Ammon's horn (tissue), 1 donor: Measurements from ENCODE around the gene PTH2.
"Not testable (repeated sequence)": the region's sequence is repeated elsewhere in the genome, so short reads cannot be mapped to it uniquely, and the experiment has no call there.

Experiments
- DNase-seq: peaks from one replicate; pipeline ENCODE4 v3.0.0-alpha.2; 2016; ENCODE audit warnings: low spot score

Gene PTH2

DNA sequence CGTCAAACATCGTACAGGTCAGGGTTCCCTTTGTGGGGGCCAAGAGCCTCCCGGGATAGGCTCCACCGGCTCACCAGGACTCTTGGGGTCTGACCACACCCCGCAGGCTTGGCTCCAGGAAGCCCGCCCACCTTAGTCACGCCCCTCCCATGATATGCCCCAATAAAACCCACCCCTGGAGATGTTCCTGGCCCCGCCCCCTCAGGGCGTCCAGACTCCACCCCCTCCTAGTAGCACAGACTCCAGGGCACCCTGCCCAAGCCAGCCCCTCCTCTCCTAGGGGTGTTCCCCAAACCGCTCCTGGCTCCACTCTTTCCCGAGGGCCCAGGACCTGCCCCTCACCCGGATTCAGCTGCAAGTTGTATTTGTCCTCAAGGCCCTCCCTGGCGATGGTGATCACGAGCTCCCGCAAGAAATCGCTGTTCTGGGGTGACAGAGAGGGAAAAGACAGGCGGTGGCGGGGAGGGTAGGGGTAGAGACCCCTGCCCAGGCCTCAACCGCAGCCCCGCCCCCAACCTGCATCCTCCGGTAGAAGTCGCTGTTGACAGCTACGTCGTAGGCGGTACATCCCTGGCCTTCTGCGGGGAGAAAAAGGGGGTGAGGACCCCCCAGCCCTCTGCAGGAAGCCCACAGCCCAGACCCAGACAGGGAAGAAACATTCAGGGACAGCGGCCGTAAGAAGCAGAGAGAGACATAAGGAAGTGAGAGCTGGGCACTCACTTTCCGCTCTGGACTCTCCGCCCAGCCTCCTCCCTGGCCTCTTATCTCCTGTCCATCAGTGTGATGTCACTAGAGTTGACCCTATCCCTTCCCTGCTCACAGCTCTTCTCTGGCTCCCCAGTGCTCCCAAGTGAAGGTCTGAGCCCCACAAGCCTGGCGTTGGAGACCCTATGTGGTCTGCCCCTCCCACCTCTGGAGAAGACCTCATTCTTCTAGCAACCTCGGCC lies 24.5 kb upstream of the PTH2 start:
- no peak for DNase-seq

- DNase-seq = no peak
These were observed 22.8 kb upstream of the PTH2 start for GRCh38 chr19:49445997-49446396.

DNA sequence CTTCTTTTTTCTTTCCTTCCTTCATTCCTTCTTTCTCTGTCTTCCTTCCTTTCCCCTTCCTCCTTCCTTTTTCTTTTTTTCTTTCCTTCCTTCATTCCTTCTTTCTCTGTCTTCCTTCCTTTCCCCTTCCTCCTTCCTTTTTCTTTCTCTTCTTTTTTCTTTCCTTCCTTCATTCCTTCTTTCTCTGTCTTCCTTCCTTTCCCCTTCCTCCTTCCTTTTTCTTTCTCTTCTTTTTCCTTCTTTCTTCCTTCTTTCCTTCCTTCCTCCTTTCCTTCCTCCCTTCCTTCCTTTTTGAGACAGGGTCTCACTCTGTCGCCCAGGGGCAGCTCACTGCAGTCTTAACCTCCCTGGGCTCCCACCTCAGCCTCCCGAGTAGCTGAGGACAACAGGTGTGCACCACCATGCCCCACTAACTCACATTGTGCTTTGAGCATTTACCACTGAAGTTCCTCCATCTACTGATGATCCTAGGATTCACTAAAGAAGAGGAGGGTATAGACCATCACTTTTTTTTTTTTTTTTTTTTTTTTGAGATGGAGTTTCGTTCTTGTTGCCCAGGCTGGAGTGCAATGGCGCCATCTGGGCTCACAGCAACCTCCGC lies 21.0 kb upstream of the PTH2 start:
- DNase-seq = not testable (repeated sequence)

DNA sequence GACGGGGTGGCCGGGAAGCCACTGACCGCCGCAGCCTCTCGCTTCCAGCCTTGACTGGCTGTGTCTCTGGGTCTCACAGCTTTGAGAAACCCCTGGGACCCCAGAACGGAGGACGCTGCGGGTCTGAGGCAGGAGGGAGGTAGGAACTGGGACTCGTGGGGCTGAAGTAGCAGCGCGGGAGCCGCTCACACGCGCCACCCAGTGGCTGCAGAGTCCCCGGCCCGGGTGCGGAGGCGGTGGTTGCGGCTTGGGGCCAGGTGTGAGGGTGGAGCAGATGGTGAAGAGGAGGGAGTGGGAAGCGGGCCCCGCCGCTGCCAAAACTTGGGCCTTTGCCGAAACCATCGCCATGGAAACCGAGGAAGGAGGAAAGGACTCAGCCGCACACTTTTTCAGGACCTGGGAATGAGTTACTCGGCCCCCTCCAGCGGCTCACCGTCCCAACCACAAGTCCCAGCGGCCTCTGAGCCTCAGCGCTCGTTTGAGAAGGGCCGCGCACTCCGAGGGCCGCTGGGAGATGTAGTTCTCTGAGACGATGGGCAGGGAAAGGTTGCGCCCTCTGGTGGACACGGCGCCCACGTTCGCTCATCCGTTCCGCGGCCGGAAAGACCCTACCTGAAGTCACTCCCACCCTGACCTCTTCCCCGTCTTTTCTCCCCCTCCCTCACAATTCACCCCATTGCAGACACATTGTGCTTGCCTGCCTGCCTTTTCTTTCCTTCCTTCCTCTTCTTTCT lies 20.3 kb upstream of the PTH2 start:
- peak; percentile 98 for DNase-seq

GRCh38 chr19:49442771-49443365 lies 19.6 kb upstream of the PTH2 start:
- no peak for DNase-seq

DNA sequence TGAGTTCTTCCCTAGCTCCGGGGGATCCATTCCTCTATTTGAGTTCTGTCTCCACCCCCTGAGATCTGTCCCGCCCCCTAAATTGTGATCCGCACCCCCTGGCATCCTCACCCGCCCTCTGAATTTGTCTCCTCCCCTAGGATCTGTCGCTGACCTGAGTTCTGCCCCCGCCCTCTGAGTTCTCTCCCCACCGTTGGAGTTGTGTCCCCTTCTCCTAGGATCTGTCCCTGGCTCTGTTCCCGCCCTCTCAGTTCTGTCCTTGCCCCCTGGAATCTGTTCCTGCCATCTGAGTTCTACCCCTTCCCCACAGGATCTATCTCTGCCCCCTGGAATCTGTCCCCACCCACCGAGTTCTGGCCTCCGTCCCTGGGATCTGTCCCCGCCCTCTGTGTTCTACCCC lies 19.1 kb upstream of the PTH2 start:
- DNase-seq = peak; percentile 52

DNA sequence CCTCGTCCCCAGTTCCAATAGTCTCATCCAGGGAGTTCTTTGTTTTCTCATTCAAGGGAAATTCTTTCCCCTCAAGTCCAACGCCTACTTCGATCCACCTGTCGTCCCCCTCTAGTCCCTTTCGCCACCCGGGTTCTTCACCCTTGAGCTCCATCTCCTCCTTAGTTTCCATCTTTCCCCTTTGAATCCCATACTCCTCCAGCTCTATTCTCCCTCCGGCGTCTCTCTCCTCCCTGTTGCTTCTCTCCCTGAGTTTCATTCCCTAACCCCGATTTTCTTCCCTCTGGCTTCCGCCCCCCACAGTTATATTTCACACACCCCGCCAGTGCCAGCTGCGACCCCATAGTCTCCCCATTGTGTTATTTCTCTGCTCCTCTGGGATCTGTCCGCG lies 18.7 kb upstream of the PTH2 start:
- DNase-seq = no peak

DNA sequence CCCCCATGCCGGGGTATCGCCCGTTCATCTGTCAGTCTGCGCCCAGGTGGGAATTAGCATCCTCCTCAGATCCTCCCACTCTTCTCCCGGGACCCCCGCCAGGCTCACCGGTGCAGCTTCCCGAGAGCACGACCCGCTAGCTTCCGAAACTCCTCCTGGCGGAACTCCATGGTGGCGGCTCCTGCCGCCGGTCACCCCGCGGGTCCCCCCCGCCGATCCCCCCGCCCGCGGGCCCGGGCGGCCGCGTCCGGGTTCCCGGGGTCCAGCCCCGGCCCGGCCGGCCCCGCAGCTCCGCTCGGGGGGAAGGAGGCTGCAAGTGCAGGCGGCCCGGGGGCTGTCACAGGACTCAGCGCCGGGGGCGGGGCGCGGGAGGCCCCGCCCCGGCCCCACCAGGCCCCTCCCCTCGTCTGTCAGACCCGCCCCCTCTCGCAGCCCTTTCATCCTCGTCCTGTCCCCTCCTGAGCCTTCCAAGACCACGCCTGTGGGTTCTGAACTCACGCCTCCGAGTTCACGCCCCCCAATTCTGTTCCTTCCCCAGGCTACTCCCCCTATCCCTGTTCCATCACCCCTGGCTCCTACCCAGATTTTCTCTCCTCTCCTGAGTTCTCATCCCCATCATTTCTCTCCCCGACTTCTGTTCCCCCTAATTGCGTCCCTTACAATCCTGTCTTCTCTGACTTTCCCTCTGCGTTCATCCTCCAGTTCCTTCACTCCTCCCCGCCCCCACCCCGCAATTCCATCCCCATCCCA lies 18.1 kb upstream of the PTH2 start, which contains the start of gene SLC17A7:
TSS of gene SLC17A7 (minus strand) at position 318 of the 750 bp plus-strand sequence. CDS start at position 170, 148 bp downstream.
- no peak for DNase-seq

DNA sequence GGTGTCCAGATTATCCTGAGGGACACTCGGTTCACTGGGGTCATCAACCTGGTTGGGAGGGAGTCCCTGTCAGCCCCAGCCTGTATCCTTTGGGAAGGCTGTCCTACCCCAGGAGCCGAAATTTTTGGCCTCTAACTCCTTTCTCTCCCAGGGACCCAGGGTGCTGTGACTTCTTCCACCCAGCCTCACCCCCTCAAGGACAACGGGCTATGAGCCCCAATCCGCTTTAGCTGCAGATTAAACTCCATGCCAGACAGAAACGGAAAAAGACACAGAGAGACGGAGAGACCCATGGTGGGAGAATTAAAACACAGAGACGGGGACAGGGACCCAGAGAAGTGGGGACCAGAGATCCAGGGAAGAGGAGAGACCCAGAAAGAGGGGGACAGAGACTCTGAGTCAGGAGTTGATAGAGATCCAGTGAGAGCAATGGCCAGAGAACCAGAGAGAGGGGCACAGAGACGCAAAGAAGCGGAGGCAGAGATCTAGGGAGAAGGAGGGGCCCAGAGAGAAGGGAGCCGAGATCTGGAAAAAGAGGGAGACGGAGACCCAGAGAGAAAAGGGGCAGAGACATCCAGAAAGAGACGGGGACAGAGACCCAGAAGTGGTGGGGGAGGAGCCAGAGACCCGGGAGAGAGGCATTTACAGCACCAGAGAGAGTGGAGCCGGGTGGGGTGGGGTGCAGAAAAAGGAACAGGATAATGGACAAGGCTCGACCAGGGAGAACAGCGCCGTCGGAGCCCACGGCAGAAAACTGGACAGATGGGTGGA lies 17.4 kb upstream of the PTH2 start:
- DNase-seq = no peak

GRCh38 chr19:49439836-49440235 lies 16.6 kb upstream of the PTH2 start:
- DNase-seq = no peak

DNA sequence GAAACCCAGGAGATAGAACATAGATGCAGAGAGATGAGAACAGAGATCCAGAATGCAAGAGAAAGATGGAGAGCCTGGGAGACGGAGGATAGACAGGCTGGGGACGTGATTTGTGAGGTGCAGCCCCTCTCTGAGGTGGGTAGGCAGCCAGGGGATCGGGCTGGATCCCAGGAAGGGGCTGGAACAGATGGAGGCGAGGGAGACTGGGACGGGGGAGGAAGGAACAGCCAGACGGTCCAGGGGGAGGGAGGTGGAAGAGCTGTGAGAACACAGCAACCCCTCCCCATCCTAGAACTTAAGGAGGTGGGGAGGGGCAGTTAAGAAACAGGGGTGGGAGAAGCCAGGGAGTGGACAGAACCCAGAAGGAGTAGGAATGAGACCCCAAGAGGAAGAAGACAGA lies 15.0 kb upstream of the PTH2 start:
- DNase-seq = peak; percentile 58

DNA sequence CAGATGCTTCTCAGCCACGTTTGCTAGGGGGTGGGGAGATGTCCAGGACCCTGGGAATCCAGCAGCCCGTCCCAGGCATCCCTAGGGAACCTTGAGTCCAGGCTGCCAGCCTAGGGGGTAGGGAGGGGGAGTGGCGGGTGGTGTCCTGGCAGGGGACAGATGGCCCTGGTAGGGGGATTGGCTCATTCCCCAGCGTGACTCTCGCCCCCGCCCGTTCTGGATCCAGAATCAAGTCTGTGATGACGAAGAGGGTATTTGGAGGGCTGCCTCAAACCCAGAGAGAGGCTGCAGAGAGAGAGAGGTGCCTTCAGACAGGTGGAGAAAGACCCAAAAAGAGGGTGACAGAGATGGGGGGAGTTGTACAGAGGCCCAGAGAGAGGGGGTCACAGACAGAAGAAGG lies 14.0 kb upstream of the PTH2 start:
- peak; percentile 62 for DNase-seq

- no peak for DNase-seq
These were observed 13.3 kb upstream of the PTH2 start for GRCh38 chr19:49436381-49437017.

DNA sequence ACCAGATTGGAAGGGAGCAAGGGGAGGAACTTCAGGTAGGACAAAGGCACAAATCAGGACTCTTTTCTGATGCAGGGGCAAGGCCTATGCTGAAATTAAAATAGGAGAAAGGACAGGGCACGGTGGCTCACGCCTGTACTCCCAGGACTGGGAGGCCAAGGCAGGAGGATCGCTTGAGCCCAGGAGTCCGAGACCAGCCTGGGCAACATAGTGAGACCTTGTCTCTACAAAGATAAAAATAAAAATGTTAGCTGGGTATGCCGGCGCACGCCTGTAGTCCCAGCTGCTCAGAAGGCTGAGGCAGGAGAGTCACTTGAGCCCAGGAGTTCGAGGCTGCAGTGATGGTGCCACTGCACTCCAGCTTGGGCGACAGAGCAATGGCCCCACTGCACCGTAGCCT lies 12.4 kb upstream of the PTH2 start:
- no peak for DNase-seq

DNA sequence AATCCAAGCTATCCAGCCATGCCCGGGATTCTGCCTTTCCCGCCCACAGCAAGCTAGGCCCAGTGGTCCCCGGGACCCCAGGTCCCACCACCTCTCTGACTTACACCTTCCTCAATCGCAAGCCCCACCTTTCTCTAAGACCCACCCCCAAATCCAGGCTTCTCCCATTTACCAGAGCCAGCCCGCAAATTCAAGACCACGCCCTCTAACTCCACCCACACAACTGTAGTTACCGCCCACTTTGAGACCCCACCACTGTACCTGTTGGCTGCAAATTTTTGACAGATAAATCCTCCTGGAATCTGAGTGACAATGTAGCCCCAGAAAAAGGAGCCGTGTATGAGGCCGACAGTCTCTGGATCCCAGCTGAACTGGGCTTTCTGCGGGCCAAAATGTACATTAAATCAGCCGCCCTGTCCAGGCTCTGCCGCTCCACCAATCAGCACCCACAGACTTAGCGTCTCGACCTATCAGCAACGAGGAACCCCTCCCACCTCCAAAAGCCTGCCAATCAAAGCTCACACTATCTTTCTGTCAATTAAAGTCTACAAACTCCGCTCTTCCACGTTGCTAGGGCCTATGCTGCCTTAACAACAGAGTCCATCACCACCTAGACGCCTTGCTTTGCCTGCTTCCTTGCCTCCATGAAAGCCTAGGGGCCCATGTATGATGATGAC lies 11.8 kb upstream of the PTH2 start:
- DNase-seq = no peak

DNA sequence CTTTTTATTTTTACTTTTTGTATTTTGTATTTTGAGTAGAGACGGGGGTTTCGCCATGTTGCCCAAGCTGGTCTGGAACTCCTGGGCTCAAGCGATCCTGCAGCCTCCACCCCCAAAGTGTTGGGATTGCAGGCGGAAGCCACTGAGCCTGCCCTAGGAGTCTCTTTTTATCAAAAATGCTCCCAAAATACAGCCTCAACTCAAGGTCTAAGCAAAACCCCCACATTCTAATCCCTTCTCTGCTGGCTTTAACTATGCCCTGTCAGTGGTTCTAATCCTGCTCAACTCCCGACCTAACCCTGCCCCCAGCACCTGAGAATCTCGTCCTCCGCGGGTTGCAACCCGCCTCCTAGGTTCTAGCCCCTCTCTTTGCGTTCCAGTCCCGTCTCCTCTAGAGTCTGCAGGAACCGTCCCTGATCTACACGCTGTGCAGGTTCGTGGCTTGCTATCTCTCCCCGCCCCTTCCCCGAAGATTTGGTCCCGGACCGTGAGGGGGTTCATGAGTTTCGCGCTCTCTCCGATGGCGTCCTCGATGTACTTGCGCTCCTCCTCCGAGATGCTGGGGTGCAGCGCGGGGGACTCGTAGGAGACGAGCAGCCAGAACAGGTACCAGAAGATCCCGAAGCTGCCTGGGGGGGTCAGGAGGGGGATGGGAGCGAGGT lies 10.1 kb upstream of the PTH2 start:
- no peak for DNase-seq

DNA sequence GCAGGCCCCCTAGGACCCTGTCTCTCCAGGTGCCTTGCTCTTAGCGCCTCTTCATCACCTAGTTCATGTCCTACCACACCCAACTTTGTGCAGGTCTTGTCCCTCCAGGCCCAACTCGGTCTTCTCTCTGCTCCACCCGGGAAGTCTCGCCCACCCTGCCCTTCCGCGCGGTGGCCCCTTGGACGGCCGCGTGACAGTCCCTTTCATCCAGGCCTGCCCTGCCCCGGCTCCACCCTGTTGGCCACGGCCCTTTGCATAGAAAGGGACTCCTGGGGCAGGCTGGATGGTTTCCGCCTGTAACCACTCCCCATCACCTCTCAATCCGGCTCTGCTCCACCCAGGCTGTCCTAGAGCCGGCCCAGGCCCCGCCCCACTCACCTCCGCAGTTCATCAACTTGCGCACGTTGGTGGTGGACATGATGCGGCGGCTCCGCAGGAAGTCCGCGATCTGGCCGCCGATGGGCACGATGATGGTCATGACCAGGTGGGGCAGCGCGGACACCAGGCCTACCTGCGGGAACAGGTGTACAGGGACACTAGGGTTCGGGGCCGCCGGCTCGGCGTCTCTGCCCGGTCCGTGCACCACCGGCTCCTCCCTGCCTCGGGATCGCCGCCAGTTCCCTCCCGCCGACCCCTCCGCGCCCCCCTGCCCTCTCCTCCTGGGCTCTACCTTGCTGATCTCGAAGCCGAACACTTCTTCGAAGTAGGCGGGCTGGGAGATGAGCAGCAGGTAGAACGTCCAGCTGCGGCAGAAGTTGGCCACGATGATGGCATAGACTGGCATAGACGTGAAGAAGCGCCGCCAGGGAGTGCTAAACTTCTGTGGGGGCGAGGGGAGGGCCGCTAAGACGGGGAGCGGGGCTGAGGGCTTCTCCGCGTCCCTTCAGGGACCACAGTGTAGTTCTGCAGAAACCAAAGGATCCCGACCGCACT lies 9.2 kb upstream of the PTH2 start:
- no peak for DNase-seq

GRCh38 chr19:49431330-49431749 lies 8.1 kb upstream of the PTH2 start:
- DNase-seq = no peak
